ENCODE results near the gene NAPSA.
A peak's percentile ranks its signal among the peaks of the same experiment; 100 is the strongest.

GRCh38 chr19:50329146-50329925, 36.1 kb downstream of the NAPSA start, which contains the start of gene KCNC3:
- TF ChIP-seq POLR2A (IDR thresholded peaks at IDR 0.05; ENCODE audit: low read depth, low read length) (peak; percentile 67; the same call in 1 of the 2 replicates), POLR2AphosphoS5 (IDR thresholded peaks at IDR 0.05; ENCODE audit: low read depth, low read length) (0 out of 2 replicates have a peak, but pooled peaks have one; percentile 34), TAF1 (IDR thresholded peaks at IDR 0.05; ENCODE audit: low read depth, low read length) (0 out of 2 replicates have a peak, but pooled peaks have one; percentile 15), SPI1 (IDR thresholded peaks at IDR 0.05; ENCODE audit: low read depth, low read length) (no peak), POU2F2 (IDR thresholded peaks at IDR 0.05; ENCODE audit: low read depth, low read length) (no peak)
